Keratinocyte (primary cell): Measurements from ENCODE around the gene MATN4.
A peak's percentile ranks its signal among the peaks of the same experiment; 100 is the strongest.

ENCODE experiments used
- CTCF ChIP-seq, 3 experiments: IDR thresholded peaks in 1 of 3; conservative IDR thresholded peaks in 1 of 3; optimal IDR thresholded peaks in 1 of 3; 2 replicates in 2 of 3; 3 replicates in 1 of 3; pipeline versions ENCODE3 to v1.5.1; 2011; ENCODE audit warnings: low read length in 3 of 3, mild to moderate bottlenecking in 3 of 3, moderate library complexity in 2 of 3, control low read depth in 1 of 3, inconsistent platforms in 1 of 3; ENCODE audit not compliant: insufficient read depth in 2 of 3; ENCODE audit errors: extremely low read depth in 1 of 3
- EZH2 ChIP-seq: IDR thresholded peaks from one replicate; pipeline ENCODE4 v1.6.1; 2012; ENCODE audit warnings: inconsistent platforms, mild to moderate bottlenecking, low read length, moderate library complexity

GRCh38 chr20:45290677-45291355 lies 17.3 kb downstream of the MATN4 start:
- TF ChIP-seq EZH2 (no peak), CTCF (optimal IDR thresholded peaks at IDR 0.05 in 1 of 3, IDR thresholded peaks at IDR 0.05 in 1 of 3, conservative IDR thresholded peaks at IDR 0.05 in 1 of 3; ENCODE audit: extremely low read depth in 1 of 3, insufficient read depth in 2 of 3, low read length in 3 of 3) (peak; percentile 73 to 93 (median 82))
